ENCODE results near the gene RGP1.

Gene RGP1

DNA sequence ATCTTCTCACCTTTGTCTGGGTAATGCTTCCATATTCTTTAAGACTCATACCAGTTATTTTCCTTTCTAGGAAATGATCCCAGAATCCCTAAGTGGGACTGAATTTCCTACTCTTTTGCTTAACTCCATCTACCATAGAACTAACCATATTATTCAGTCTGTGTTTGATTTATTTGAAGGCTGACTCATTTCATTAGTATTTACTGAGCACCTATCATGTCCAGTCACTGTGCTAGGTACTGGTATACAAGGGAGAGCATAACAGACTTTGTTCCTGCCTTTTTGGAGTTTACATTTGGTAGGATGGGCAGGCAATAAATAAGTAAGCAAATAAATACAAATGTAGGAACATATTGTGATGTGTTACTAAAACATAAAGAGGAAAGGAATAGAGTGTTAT lies 46.6 kb downstream of the RGP1 start:
- TF ChIP-seq, protein P1, sequence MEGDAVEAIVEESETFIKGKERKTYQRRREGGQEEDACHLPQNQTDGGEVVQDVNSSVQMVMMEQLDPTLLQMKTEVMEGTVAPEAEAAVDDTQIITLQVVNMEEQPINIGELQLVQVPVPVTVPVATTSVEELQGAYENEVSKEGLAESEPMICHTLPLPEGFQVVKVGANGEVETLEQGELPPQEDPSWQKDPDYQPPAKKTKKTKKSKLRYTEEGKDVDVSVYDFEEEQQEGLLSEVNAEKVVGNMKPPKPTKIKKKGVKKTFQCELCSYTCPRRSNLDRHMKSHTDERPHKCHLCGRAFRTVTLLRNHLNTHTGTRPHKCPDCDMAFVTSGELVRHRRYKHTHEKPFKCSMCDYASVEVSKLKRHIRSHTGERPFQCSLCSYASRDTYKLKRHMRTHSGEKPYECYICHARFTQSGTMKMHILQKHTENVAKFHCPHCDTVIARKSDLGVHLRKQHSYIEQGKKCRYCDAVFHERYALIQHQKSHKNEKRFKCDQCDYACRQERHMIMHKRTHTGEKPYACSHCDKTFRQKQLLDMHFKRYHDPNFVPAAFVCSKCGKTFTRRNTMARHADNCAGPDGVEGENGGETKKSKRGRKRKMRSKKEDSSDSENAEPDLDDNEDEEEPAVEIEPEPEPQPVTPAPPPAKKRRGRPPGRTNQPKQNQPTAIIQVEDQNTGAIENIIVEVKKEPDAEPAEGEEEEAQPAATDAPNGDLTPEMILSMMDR (IDR thresholded peaks at IDR 0.05; ENCODE audit: low read depth, low read length, missing control alignments), result no peak
- H3K27ac ChIP-seq, result no peak overlapping the region
- H3K36me3 ChIP-seq (replicated peaks), result no peaks in the 10 kb centered on the region
- no peaks in the 10 kb centered on the region for H3K27me3 ChIP-seq (replicated peaks)
- H3K4me3 ChIP-seq (ENCODE audit: low read depth, low read length), result no peak overlapping the region
- DNase-seq, result no peak
- in situ Hi-C loops (cut with HindIII; ENCODE audit: low pct_ligation_motif_present, low sequenced_read_pairs), result no loop called here

DNA sequence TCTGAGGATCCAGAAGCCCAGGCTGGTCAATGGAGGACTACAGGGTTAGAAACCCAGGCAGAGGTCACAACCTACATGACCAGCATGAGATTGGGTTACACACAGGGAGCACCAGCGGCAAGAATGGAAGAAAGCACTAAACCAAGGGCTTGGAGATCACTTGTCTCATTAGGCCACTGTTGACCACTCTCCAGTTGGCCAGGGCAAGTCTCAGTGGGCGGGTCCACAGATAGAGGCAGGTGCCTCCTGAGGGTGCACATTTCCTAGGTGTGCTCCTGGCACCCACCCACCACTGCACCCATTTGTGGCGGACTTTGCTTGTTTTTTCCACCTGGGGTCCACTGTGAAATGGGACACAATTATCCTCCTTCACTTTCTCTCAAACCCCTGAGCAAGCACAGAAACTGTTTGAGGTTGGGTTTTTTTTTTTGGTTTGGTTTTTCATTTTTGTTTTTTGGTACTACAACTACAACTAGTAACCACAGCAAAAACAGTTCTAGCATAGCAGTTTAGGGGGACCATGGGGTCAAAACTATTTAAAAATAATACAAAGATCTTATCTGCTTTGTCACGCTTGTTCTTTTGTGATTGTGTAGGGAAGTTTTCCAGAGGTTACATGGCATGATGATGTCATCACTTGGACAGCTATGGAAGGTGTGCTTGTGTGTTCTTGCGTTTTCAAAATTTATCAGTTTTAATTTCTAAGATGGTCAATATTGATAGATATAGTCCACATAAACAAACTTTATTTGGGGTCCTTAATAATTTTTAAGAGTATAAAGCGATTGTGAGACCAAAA lies 48.4 kb downstream of the RGP1 start:
- H3K4me3 ChIP-seq (ENCODE audit: low read depth, low read length), result no peak overlapping the region
- no peaks in the 10 kb centered on the region for H3K27me3 ChIP-seq (replicated peaks)
- DNase-seq, result no peak
- no peak overlapping the region for H3K27ac ChIP-seq
- peaks cover 1% of the 10 kb centered on the region for H3K36me3 ChIP-seq (replicated peaks)
- TF ChIP-seq, protein P1 (IDR thresholded peaks at IDR 0.05; ENCODE audit: low read depth, low read length, missing control alignments), result no peak
- in situ Hi-C loops (cut with HindIII; ENCODE audit: low pct_ligation_motif_present, low sequenced_read_pairs), result no loop called here

DNA sequence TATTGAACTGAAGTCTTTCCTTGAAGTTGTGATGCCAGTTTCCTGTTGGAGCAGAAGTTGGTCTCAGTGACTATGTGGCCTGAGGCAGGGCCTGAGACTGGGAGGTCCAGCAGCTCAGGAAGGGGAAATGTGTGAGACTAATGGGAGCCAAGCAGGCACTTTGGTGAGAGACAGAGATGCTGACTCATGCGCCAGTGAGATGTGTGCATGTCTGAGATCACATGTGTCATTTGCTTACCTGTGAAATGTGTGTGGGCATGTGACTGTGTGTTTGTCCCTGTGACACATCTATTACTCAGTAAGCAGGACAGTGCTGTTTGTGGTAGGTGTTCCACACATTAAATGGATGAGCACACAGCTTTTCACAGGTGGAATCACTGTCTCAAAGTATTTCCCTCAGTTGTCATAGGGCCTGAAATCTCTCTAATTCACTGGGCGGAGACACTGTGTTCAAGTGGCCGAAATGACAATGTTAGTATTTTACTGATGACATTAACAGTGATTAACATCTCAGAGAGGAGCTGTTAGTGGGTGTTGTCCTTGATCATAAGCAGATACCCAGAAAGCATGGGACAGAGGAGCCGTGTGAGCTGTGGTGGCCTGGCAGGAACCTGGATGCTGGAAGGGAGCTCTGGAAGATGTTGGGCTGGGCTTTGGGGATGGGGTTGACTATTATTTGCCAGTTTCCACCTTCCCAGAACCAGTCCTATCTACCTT lies 49.7 kb downstream of the RGP1 start:
- no peak overlapping the region for H3K4me3 ChIP-seq (ENCODE audit: low read depth, low read length)
- H3K27ac ChIP-seq, result no peak overlapping the region
- in situ Hi-C loops (cut with HindIII; ENCODE audit: low pct_ligation_motif_present, low sequenced_read_pairs), result no loop called here
- peak; percentile 31 for DNase-seq
- TF ChIP-seq, protein P1 (IDR thresholded peaks at IDR 0.05; ENCODE audit: low read depth, low read length, missing control alignments), result no peak
- H3K27me3 ChIP-seq (replicated peaks), result no peaks in the 10 kb centered on the region
- H3K36me3 ChIP-seq (replicated peaks), result peaks cover 2% of the 10 kb centered on the region

DNA sequence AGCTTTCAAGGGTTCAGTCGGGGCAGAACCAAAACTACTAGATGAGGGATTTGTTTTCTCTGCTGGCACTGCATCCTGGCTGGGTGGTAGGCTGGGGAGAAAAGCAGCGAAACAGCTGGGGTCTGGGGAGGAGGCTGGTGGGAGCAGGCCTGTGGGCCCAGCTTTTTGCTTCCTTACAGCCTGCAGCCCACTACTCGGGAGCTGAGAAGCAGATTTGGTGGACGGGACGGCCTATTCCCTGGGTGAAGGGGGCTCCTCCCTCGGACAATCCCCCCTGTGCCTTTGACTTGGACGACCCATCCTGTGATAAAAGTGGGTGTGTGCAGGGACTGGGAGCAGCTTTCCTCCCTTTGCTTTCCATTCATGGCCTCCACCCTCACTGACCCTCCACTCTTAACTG lies 51.4 kb downstream of the RGP1 start:
- Histone ChIP-seq H3K4me3 (ENCODE audit: low read depth, low read length) (no peak overlapping the region), H3K27me3 (replicated peaks) (no peaks in the 10 kb centered on the region), H3K36me3 (replicated peaks) (peaks cover 2% of the 10 kb centered on the region), H3K27ac (no peak overlapping the region)
- in situ Hi-C loops (cut with HindIII; ENCODE audit: low pct_ligation_motif_present, low sequenced_read_pairs), result no loop called here
- TF ChIP-seq, protein P1 (IDR thresholded peaks at IDR 0.05; ENCODE audit: low read depth, low read length, missing control alignments), result no peak
- DNase-seq, result no peak

DNA sequence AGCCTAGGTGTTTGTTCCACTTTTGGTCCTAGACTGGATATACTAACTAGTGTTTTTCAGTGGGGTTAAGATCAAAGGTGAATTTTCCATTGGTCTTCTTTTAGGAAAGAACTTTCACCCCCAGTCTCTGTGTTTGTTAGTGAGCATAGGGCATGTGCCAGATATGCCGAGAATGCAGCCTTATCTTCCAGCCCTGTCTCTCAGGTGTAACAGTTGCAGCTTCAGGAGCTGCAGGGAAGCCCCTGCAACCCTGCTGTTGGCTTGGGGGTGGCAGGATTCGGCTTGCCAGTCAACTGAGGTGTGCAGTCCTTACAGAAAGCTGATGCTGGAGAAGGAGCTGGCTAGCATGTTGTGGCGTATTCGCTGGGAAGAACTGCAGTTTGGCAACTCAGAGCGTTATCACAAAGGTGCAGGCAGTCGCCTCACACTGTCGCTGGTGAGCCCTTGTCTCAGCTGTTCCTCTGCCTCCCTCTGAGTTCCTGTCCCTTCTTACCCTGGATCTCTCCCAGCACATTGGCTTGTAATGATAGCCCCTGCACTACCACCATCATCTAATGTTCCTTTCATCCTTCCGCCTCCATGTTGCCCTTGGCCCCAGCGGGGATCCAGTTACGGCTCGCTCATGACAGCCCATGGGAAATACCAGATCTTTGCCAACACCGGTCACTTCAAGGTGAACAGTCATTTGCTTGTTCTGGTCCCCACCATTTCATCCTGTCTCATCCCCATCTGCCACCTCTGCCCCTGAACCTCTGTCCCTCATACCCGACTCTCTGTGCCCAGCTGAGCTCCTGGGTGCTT lies 52.4 kb downstream of the RGP1 start:
- Histone ChIP-seq H3K36me3 (replicated peaks) (peaks cover 5% of the 10 kb centered on the region), H3K27me3 (replicated peaks) (no peaks in the 10 kb centered on the region), H3K27ac (no peak overlapping the region), H3K4me3 (ENCODE audit: low read depth, low read length) (no peak overlapping the region)
- TF ChIP-seq, protein P1 (IDR thresholded peaks at IDR 0.05; ENCODE audit: low read depth, low read length, missing control alignments), result no peak
- in situ Hi-C loops (cut with HindIII; ENCODE audit: low pct_ligation_motif_present, low sequenced_read_pairs), result no loop called here
- no peak for DNase-seq

Data from brain microvascular endothelial cell (primary cell).